Stimulated activated CD4-positive, alpha-beta T cell treated with anti-CD3 and anti-CD28 coated beads, Interleukin-1b, Interleukin-23, amount 100 ng/mL, for 48 hours (primary cell): ENCODE data around the gene PURB.
"Not testable (repeated sequence)": the region's sequence is repeated elsewhere in the genome, so short reads cannot be mapped to it uniquely, and the experiment has no call there.

Source experiments
- DNase-seq: peaks from one replicate; pipeline ENCODE4 v3.0.0-alpha.2; 2020

Gene PURB

DNA sequence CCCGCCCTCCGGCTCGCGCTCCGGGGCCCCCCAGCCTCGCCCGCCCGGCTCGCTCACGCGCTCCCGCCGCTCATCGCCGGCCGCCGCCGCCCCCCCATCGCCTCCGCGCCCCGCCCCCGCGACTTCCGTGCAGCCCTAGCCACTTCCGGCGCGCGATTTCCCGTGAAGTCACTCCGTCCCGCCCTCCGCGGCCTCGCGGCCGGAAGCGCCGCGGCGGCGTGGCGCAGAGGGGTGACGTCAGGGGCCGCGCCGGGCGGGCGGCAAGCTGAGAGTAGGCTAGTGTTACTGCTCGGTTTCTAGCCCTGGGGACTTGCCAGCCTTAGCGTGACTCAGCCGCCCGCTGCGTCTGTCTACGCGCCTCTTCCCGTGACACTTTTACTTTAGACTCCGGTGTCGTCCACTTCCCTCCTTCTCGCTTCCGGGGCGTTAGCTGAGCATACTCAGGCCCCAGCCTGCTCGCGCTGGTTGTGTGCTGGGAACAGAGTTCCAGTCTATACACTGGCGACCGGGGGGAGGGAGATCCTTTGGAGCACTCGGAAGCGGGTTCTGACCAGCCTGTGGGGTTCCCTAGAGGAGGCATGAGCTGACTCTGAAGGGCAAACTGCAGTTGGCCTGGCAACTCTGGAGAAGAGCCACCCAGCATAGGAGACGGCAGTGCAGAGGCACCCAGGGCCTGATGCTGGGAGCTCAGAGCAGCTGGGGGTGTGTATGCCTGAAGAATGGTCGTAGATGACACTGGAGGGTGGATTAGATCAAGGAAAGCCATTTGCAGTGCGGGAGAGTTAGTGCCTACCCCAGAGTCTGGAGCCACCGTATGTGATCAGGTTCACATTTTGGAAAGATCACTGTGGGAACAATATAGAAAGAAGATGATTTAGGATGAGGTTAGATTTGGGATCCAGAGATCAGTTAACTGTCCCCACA, at the start of gene PURB:
TSS of gene PURB (minus strand) at position 137 of the 924 bp plus-strand sequence. CDS start 182 bp downstream, outside the sequence.
- DNase-seq = peak; percentile 96

GRCh38 chr7:44935016-44935415, 49.7 kb upstream of the PURB start:
- DNase-seq = no peak

- not testable (repeated sequence) for DNase-seq
Observed at GRCh38 chr7:44934510-44934909, 49.2 kb upstream of the PURB start.

DNA sequence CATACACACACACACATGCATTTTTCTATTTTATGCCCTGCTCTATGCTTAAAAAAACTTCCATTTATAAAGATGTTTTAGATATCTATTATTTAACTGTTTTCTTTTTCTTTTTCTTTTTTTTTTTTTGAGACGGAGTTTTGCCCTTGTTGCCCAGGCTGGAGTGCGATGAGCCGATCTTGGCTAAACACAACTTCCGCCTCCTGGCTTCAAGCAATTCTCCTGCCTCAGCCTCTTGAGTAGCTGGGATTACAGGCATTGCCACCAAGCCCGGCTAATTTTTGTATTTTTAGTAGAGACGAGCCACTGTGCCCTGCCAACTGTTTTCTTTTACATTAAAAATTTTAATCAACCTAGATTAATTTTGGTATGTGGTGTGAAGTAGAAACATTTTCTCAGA, 45.6 kb upstream of the PURB start:
- DNase-seq = no peak

GRCh38 chr7:44922351-44922694, 37.0 kb upstream of the PURB start:
- DNase-seq = no peak

- peak; percentile 94 for DNase-seq
Observed at GRCh38 chr7:44921607-44922350, 36.4 kb upstream of the PURB start.

GRCh38 chr7:44920119-44920518, 34.8 kb upstream of the PURB start:
- DNase-seq = no peak

- no peak for DNase-seq
Observed at GRCh38 chr7:44918029-44918428, 32.7 kb upstream of the PURB start.

DNA sequence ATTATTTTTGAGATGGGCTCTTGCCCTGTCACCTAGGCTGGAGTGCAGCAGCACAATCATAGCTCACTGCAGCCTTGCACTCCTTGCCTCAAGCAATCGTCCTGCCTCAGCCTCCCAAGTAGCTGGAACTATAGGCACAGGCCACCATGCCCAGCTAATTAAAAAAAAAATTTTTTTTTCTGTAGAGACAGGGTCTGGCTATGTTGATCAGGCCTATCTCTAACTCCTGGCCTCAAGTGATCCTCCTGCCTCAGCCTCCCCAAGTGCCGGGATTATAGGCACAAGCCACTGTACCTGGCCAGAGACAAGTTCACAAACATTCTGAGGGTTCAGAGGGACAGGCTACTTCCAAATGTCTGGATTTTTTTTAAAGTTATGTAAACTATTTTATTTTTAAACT, 32.1 kb upstream of the PURB start:
- no peak for DNase-seq

- DNase-seq = peak; percentile 78
Observed at GRCh38 chr7:44914992-44915607, 29.8 kb upstream of the PURB start.

- no peak for DNase-seq
Observed at GRCh38 chr7:44912775-44913347, 27.5 kb upstream of the PURB start.

DNA sequence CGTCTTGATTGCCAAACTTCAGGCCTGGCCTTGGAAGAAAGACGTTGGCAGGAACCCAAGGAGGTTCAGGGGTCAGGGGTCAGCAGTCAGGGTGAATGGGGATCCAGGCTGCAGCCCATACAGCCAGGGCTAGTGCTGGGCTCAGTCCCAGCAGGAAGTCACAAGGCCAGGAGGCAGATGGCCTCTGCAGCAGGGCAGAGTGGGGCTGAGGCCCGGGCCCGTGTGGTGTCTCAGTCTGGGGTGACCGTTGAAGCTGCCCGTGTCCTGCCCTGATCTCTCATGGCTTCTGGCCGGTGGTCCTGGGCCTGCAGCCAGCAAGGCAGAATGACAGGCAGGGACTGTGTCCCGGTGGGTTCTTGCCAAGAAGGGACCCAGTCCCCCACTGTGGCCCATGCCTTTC, 26.6 kb upstream of the PURB start:
- DNase-seq = no peak

GRCh38 chr7:44909596-44910389, 24.5 kb upstream of the PURB start:
- DNase-seq = no peak

GRCh38 chr7:44906965-44907364, 21.6 kb upstream of the PURB start:
- DNase-seq = no peak

DNA sequence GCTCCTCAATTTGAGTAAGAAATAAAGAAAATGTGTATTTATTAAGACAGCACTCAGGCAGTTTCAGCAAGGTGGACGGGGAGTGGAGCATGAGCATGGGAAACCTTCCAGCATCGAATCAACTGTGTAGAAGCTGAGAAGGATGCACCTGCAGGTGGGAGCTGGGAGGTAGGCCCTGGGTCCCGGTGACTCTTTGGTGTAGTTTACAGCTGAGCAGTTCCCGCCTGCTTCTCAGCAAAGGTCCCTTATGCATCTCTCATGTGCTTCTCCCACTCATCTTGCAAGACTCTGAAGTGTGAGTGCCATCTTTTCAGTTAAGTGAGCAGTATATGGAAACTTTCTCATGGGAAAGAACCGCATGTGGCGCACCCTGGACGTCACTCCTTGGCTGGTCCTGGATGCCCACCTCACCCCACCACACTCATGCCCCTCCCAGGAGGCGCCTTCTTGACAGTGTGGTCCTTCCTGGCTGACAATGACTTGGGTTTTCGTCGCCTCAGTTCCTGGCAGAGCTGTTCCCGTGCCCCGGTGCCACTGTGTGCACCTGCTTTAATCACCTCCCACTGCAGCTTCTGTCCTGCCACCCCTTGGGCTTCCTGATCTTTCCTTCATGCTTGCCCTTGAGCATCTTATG, 19.8 kb upstream of the PURB start:
- no peak for DNase-seq

- no peak for DNase-seq
Observed at GRCh38 chr7:44899443-44899842, 14.1 kb upstream of the PURB start.

DNA sequence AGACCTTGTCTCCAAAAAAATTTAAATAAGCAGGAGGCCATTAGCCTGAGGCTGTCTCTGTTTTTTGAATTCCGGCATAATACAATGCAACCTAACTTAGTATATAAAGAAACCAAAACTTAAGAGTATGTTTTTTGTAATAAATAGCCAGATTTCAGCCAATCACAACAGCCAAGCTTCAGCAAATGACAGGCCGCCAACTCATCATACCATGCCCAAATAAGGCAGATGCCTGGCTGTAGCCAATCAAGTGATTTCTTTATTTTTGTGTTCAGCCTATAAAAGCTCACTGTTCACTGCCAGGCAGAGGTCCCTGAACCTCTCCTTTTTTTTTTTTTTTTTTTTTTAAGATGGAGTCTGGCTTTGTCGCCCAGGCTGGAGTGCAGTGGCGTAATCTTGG, 12.7 kb upstream of the PURB start:
- DNase-seq = no peak

- no peak for DNase-seq
Observed at GRCh38 chr7:44897309-44897708, 12.0 kb upstream of the PURB start.

GRCh38 chr7:44894888-44895580, 9.7 kb upstream of the PURB start:
- no peak for DNase-seq

GRCh38 chr7:44893710-44894234, 8.4 kb upstream of the PURB start:
- DNase-seq = no peak

- no peak for DNase-seq
Observed at GRCh38 chr7:44891791-44892190, 6.5 kb upstream of the PURB start.
